ENCODE data around the gene INPP5E. TPM values are rescaled to one million over a fixed set of nuclear protein-coding genes. Genes with fewer than 3 reads are reported as not detected.

The INPP5E gene
- total and polyA plus RNA-seq, 8 donors: 3.2 to 32.1 (median 8.6) TPM

GRCh38 chr9:136436055-136436634 is 3.5 kb downstream of the INPP5E start:
- no peak for DNase-seq
- intact Hi-C loops (cut with DNase I; ENCODE audit: low total_unique reads): no loop called here
- Histone ChIP-seq H3K27ac (no peak overlapping the region), H3K27me3 (no peaks in the 10 kb centered on the region), H3K4me1 (peaks cover 24 to 44% (median 38%) of the 10 kb centered on the region in 4 donors), H3K9me3 (no peaks in the 10 kb centered on the region), H3K36me3 (peaks cover 2 to 56% (median 46%) of the 10 kb centered on the region in 4 donors), H3K4me3 (no peak overlapping the region)
- 91 to 95% (median 92%) methylated on average over 16 to 25 of the region's 25 CpGs for WGBS, 5 donors
- no peak for TF ChIP-seq POLR2A (IDR thresholded peaks at IDR 0.05)
- TF ChIP-seq POLR2AphosphoS5 (IDR thresholded peaks at IDR 0.05): no peak
- TF ChIP-seq EP300 (IDR thresholded peaks at IDR 0.05): no peak
- TF ChIP-seq CTCF (IDR thresholded peaks at IDR 0.05): no peak

GRCh38 chr9:136434580-136435169 is 5.0 kb downstream of the INPP5E start:
- no peak for TF ChIP-seq POLR2AphosphoS5 (IDR thresholded peaks at IDR 0.05)
- TF ChIP-seq EP300 (IDR thresholded peaks at IDR 0.05): no peak
- no peak for TF ChIP-seq POLR2A (IDR thresholded peaks at IDR 0.05)
- no peak for TF ChIP-seq CTCF (IDR thresholded peaks at IDR 0.05)
- no peak for DNase-seq
- H3K27me3 ChIP-seq: no peaks in the 10 kb centered on the region
- intact Hi-C loops (cut with DNase I; ENCODE audit: low total_unique reads): no loop called here
- H3K9me3 ChIP-seq: no peaks in the 10 kb centered on the region
- no peak overlapping the region for H3K4me3 ChIP-seq
- 80 to 93% (median 86%) methylated on average over 11 to 17 of the region's 17 CpGs for WGBS, 5 donors
- peaks cover 19 to 38% (median 32%) of the 10 kb centered on the region in 4 donors for H3K4me1 ChIP-seq
- H3K27ac ChIP-seq: no peak overlapping the region
- H3K36me3 ChIP-seq: peaks cover 9 to 60% (median 51%) of the 10 kb centered on the region in 4 donors

GRCh38 chr9:136433849-136434579 is 5.6 kb downstream of the INPP5E start:
- Histone ChIP-seq H3K4me3 (no peak overlapping the region), H3K9me3 (no peaks in the 10 kb centered on the region), H3K36me3 (peaks cover 9 to 67% (median 58%) of the 10 kb centered on the region in 4 donors), H3K27me3 (no peaks in the 10 kb centered on the region), H3K27ac (no peak overlapping the region), H3K4me1 (peaks cover 19 to 36% (median 28%) of the 10 kb centered on the region in 4 donors)
- DNase-seq: no peak
- intact Hi-C loops (cut with DNase I; ENCODE audit: low total_unique reads): no loop called here
- WGBS, 5 donors: 86 to 93% (median 91%) methylated on average over 20 to 37 of the region's 37 CpGs
- TF ChIP-seq EP300 (IDR thresholded peaks at IDR 0.05) (no peak), CTCF (IDR thresholded peaks at IDR 0.05) (no peak), POLR2A (IDR thresholded peaks at IDR 0.05) (no peak), POLR2AphosphoS5 (IDR thresholded peaks at IDR 0.05) (no peak)

- H3K27ac ChIP-seq: no peak overlapping the region
- peaks cover 13 to 28% (median 20%) of the 10 kb centered on the region in 4 donors for H3K4me1 ChIP-seq
- TF ChIP-seq POLR2AphosphoS5 (IDR thresholded peaks at IDR 0.05) (no peak), EP300 (IDR thresholded peaks at IDR 0.05) (no peak), POLR2A (IDR thresholded peaks at IDR 0.05) (no peak), CTCF (IDR thresholded peaks at IDR 0.05) (no peak)
- WGBS, 5 donors: 89 to 95% (median 91%) methylated on average over 18 to 36 of the region's 36 CpGs
- no peaks in the 10 kb centered on the region for H3K9me3 ChIP-seq
- no peak for DNase-seq
- intact Hi-C loops (cut with DNase I; ENCODE audit: low total_unique reads): no loop called here
- H3K4me3 ChIP-seq: no peak overlapping the region
- no peaks in the 10 kb centered on the region for H3K27me3 ChIP-seq
- peaks cover 9 to 74% (median 66%) of the 10 kb centered on the region in 4 donors for H3K36me3 ChIP-seq
Measured at GRCh38 chr9:136433043-136433715, 6.5 kb downstream of the INPP5E start.
